Esophagus (tissue), 2 donors: ENCODE measurements around the gene ZNF423. TPM values are rescaled to one million over a fixed set of nuclear protein-coding genes. Genes with fewer than 3 reads are reported as not detected.

Experiments
- H3K27ac ChIP-seq, 2 donors: one replicate each; pipeline ENCODE4 v1.5.1; 2013; ENCODE audit warnings: low read depth in 2 of 2, mild to moderate bottlenecking in 2 of 2, inconsistent platforms in 1 of 2, low read length in 1 of 2, moderate library complexity in 1 of 2
- H3K27me3 ChIP-seq, 2 donors: one replicate each; pipeline ENCODE4 v1.6.1; 2013; ENCODE audit warnings: low read length in 2 of 2, control low read depth in 1 of 2, mild to moderate bottlenecking in 1 of 2; ENCODE audit not compliant: insufficient read depth in 2 of 2, control insufficient read depth in 1 of 2
- H3K36me3 ChIP-seq, 2 donors: one replicate each; pipeline ENCODE4 v1.6.1; 2013; ENCODE audit warnings: low read length in 1 of 2; ENCODE audit not compliant: control insufficient read depth in 2 of 2, insufficient read depth in 2 of 2
- H3K4me1 ChIP-seq, 2 donors: one replicate each; pipeline ENCODE4 v1.6.1; 2013; ENCODE audit warnings: low read length in 1 of 2; ENCODE audit not compliant: control insufficient read depth in 2 of 2, insufficient read depth in 2 of 2
- H3K4me3 ChIP-seq, 2 donors: one replicate each; pipeline ENCODE4 v1.5.1; 2013; ENCODE audit warnings: low read length in 2 of 2, mild to moderate bottlenecking in 2 of 2, low read depth in 1 of 2, moderate library complexity in 1 of 2
- H3K9me3 ChIP-seq, 2 donors: one replicate each; pipeline ENCODE4 v1.6.1; 2013; ENCODE audit warnings: mild to moderate bottlenecking in 2 of 2, low read depth in 1 of 2, low read length in 1 of 2, moderate library complexity in 1 of 2; ENCODE audit not compliant: control insufficient read depth in 2 of 2, insufficient read depth in 1 of 2
- WGBS, 2 donors: extraction: QIAGEN DNeasy Blood & Tissue Kit; methylation state at CpG; one replicate each; pipeline ENCODE4 v1.1.7; 2013; 5-methylcytosine and 5-hydroxymethylcytosine counted together
- polyA plus RNA-seq, 2 donors: library from polyadenylated mRNA; stranded (reverse); fragments of 200-250 nt; gene quantifications; one replicate each; pipeline ENCODE4 v1.2.3, GENCODE V29; 2013
- donor health status: healthy with polysubstance abuse.
- donor health status: Bipolar disorder and iron deficiency.

ZNF423 gene
- polyA plus RNA-seq, 2 donors, result 0.53 to 0.67 TPM

DNA sequence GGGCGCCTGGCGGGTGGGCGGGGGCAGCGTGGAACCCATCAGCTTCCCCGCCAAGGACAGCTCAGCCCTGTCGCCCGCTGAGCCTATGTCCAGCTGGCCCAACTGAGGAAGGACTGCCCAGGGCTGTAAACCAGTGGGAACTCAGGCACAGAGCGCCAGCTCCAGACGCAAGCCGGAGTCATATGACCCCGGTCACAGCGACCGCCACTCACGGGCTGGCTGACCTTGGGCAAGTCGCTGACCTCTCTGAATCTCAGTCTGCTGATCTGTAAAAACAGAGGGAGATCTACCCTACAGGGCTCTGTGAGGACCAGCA is 312.3 kb downstream of the ZNF423 start:
- Histone ChIP-seq H3K9me3 (peaks cover 0 to 5% of the 10 kb centered on the region in 2 donors), H3K27me3 (no peaks in the 10 kb centered on the region), H3K36me3 (no peaks in the 10 kb centered on the region), H3K27ac (no peak overlapping the region), H3K4me3 (no peak overlapping the region), H3K4me1 (no peaks in the 10 kb centered on the region)
- WGBS, 2 donors, result 87 to 93% methylated on average over 15 of the region's 15 CpGs

GRCh38 chr16:49542946-49543630 is 312.8 kb downstream of the ZNF423 start:
- WGBS, 2 donors, result 46 to 59% methylated on average over 13 of the region's 13 CpGs
- H3K27ac ChIP-seq, result peak overlapping the region in 1 of 2 donors; percentile 28
- H3K4me1 ChIP-seq, result no peaks in the 10 kb centered on the region
- H3K36me3 ChIP-seq, result no peaks in the 10 kb centered on the region
- peaks cover 0 to 5% of the 10 kb centered on the region in 2 donors for H3K9me3 ChIP-seq
- H3K4me3 ChIP-seq, result no peak overlapping the region
- no peaks in the 10 kb centered on the region for H3K27me3 ChIP-seq

GRCh38 chr16:49542391-49542891 is 313.5 kb downstream of the ZNF423 start:
- Histone ChIP-seq H3K36me3 (no peaks in the 10 kb centered on the region), H3K27ac (no peak overlapping the region), H3K4me1 (no peaks in the 10 kb centered on the region), H3K4me3 (no peak overlapping the region), H3K9me3 (peaks cover 0 to 5% of the 10 kb centered on the region in 2 donors), H3K27me3 (no peaks in the 10 kb centered on the region)
- 42 to 57% methylated on average over 9 of the region's 9 CpGs for WGBS, 2 donors

GRCh38 chr16:49540836-49541235 is 315.1 kb downstream of the ZNF423 start:
- Histone ChIP-seq H3K4me3 (no peak overlapping the region), H3K27me3 (no peaks in the 10 kb centered on the region)
- 88 to 97% methylated on average over 2 of the region's 2 CpGs for WGBS, 2 donors

GRCh38 chr16:49539758-49540157 is 316.2 kb downstream of the ZNF423 start:
- 67 to 70% methylated on average over 4 of the region's 4 CpGs for WGBS, 2 donors
- Histone ChIP-seq H3K4me3 (no peak overlapping the region), H3K4me1 (no peaks in the 10 kb centered on the region), H3K36me3 (no peaks in the 10 kb centered on the region), H3K27me3 (no peaks in the 10 kb centered on the region), H3K9me3 (peaks cover 0 to 5% of the 10 kb centered on the region in 2 donors), H3K27ac (no peak overlapping the region)

More at GRCh38 chr16:49540836-49541235, 315.1 kb downstream of the ZNF423 start:
- Histone ChIP-seq H3K36me3 (no peaks in the 10 kb centered on the region), H3K4me1 (no peaks in the 10 kb centered on the region), H3K27ac (no peak overlapping the region), H3K9me3 (peaks cover 0 to 5% of the 10 kb centered on the region in 2 donors)

GRCh38 chr16:49537924-49538459 is 317.9 kb downstream of the ZNF423 start:
- Histone ChIP-seq H3K27ac (no peak overlapping the region), H3K36me3 (no peaks in the 10 kb centered on the region), H3K4me3 (no peak overlapping the region), H3K4me1 (no peaks in the 10 kb centered on the region), H3K27me3 (no peaks in the 10 kb centered on the region), H3K9me3 (peaks cover 0 to 5% of the 10 kb centered on the region in 2 donors)
- 79 to 88% methylated on average over 7 of the region's 7 CpGs for WGBS, 2 donors

GRCh38 chr16:49534901-49535610 is 320.9 kb downstream of the ZNF423 start:
- Histone ChIP-seq H3K4me3 (no peak overlapping the region), H3K27me3 (no peaks in the 10 kb centered on the region), H3K4me1 (no peaks in the 10 kb centered on the region), H3K36me3 (no peaks in the 10 kb centered on the region), H3K9me3 (no peaks in the 10 kb centered on the region), H3K27ac (no peak overlapping the region)
- 84 to 92% methylated on average over 13 of the region's 13 CpGs for WGBS, 2 donors

GRCh38 chr16:49533422-49533821 is 322.5 kb downstream of the ZNF423 start:
- H3K9me3 ChIP-seq, result no peaks in the 10 kb centered on the region
- no peaks in the 10 kb centered on the region for H3K36me3 ChIP-seq
- whole genome bisulfite sequencing, 2 donors, result 91 to 93% methylated on average over 7 of the region's 7 CpGs
- no peaks in the 10 kb centered on the region for H3K27me3 ChIP-seq
- no peak overlapping the region for H3K4me3 ChIP-seq
- no peak overlapping the region for H3K27ac ChIP-seq
- H3K4me1 ChIP-seq, result no peaks in the 10 kb centered on the region

GRCh38 chr16:49532873-49533272 is 323.0 kb downstream of the ZNF423 start:
- Histone ChIP-seq H3K4me1 (no peaks in the 10 kb centered on the region), H3K27me3 (no peaks in the 10 kb centered on the region), H3K27ac (no peak overlapping the region), H3K9me3 (no peaks in the 10 kb centered on the region), H3K36me3 (no peaks in the 10 kb centered on the region), H3K4me3 (no peak overlapping the region)
- WGBS, 2 donors, result 91 to 96% methylated on average over 15 of the region's 15 CpGs
